Neuronal stem cell (in vitro differentiated cells): ENCODE data around the gene RTKN2.

Experiments used
- DNase-seq: peaks from one replicate; pipeline ENCODE4 v3.0.0-alpha.2; 2013; ENCODE audit warnings: low spot score
- H2AFZ ChIP-seq: one replicate; pipeline ENCODE4 v1.6.1; 2013; ENCODE audit warnings: mild to moderate bottlenecking, low read length, inconsistent platforms
- H2AK5ac ChIP-seq: 2 replicates; pipeline ENCODE4 v1.6.1; 2013; ENCODE audit warnings: low read depth, mild to moderate bottlenecking, inconsistent platforms, low read length, moderate library complexity, mixed read lengths
- H2BK120ac ChIP-seq: 2 replicates; pipeline ENCODE4 v1.6.1; 2013; ENCODE audit warnings: low read depth, mild to moderate bottlenecking, inconsistent platforms, low read length, moderate library complexity, mixed read lengths
- H2BK12ac ChIP-seq: one replicate; pipeline ENCODE4 v1.6.1; 2013; ENCODE audit warnings: low read length, inconsistent platforms
- H2BK15ac ChIP-seq: 2 replicates; pipeline ENCODE4 v1.6.1; 2013; ENCODE audit warnings: mild to moderate bottlenecking, low read length, inconsistent platforms, mixed read lengths
- H2BK5ac ChIP-seq: one replicate; pipeline ENCODE4 v1.6.1; 2013; ENCODE audit warnings: inconsistent platforms, mild to moderate bottlenecking, low read length, moderate library complexity
- H3K14ac ChIP-seq: one replicate; pipeline ENCODE4 v1.6.1; 2013; ENCODE audit warnings: low read length, inconsistent platforms
- H3K18ac ChIP-seq: 2 replicates; pipeline ENCODE4 v1.6.1; 2013; ENCODE audit warnings: low read length, inconsistent platforms
- H3K23ac ChIP-seq: 2 replicates; pipeline ENCODE4 v1.6.1; 2013; ENCODE audit warnings: low read depth, mild to moderate bottlenecking, mixed read lengths, low read length, inconsistent platforms; ENCODE audit not compliant: poor library complexity
- H3K27ac ChIP-seq: replicated peaks from 3 replicates; pipeline ENCODE4 v1.5.1; 2013; ENCODE audit warnings: low read length, inconsistent platforms
- H3K27me3 ChIP-seq, 3 experiments: 2 replicates each; pipeline ENCODE4 v1.6.1; 2013; ENCODE audit warnings: low read length in 3 of 3, mild to moderate bottlenecking in 2 of 3, inconsistent platforms in 1 of 3, low read depth in 1 of 3, mixed read lengths in 1 of 3, moderate library complexity in 1 of 3; ENCODE audit not compliant: control insufficient read depth in 3 of 3, insufficient read depth in 3 of 3
- H3K36me3 ChIP-seq, 2 donors: replicated peaks in 1 of 2; 2 replicates each; pipeline ENCODE4 v1.6.1; 2013; ENCODE audit warnings: low read length in 2 of 2; ENCODE audit not compliant: control insufficient read depth in 2 of 2, insufficient read depth in 2 of 2
- H3K4ac ChIP-seq: 2 replicates; pipeline ENCODE4 v1.6.1; 2013; ENCODE audit warnings: inconsistent platforms, mild to moderate bottlenecking, low read length, moderate library complexity
- H3K4me1 ChIP-seq, 2 donors: 1 replicate in 1 of 2; 2 replicates in 1 of 2; pipeline ENCODE4 v1.6.1; 2013; ENCODE audit warnings: low read length in 2 of 2, low read depth in 1 of 2; ENCODE audit not compliant: control insufficient read depth in 2 of 2, insufficient read depth in 1 of 2
- H3K4me2 ChIP-seq: one replicate; pipeline ENCODE4 v1.6.1; 2013; ENCODE audit warnings: mild to moderate bottlenecking, low read length, inconsistent platforms; ENCODE audit not compliant: insufficient read depth, poor library complexity, severe bottlenecking
- H3K4me3 ChIP-seq, 2 donors: 2 replicates each; pipeline ENCODE4 v1.5.1; 2013; ENCODE audit warnings: low read length in 2 of 2, mild to moderate bottlenecking in 2 of 2, inconsistent platforms in 1 of 2, moderate library complexity in 1 of 2
- H3K79me1 ChIP-seq: one replicate; pipeline ENCODE4 v1.6.1; 2013; ENCODE audit warnings: low read depth, mild to moderate bottlenecking, inconsistent platforms, low read length, moderate library complexity
- H3K9ac ChIP-seq: one replicate; pipeline ENCODE4 v1.6.1; 2013; ENCODE audit warnings: mild to moderate bottlenecking, low read depth, low read length, inconsistent platforms; ENCODE audit not compliant: poor library complexity
- H3K9me3 ChIP-seq, 2 donors: replicated peaks in 1 of 2; 2 replicates each; pipeline versions ENCODE3 to v1.6.1; 2013; ENCODE audit warnings: low read length in 2 of 2, mild to moderate bottlenecking in 2 of 2, inconsistent platforms in 1 of 2, low read depth in 1 of 2, mixed read lengths in 1 of 2, moderate library complexity in 1 of 2; ENCODE audit not compliant: control insufficient read depth in 2 of 2, insufficient read depth in 1 of 2
- H4K8ac ChIP-seq: one replicate; pipeline ENCODE4 v1.6.1; 2013; ENCODE audit warnings: low read depth, mild to moderate bottlenecking, inconsistent platforms, low read length, moderate library complexity
- H4K91ac ChIP-seq: one replicate; pipeline ENCODE4 v1.6.1; 2013; ENCODE audit warnings: low read length, low read depth, mild to moderate bottlenecking, inconsistent platforms; ENCODE audit not compliant: poor library complexity
- WGBS, 2 donors: extraction: QIAGEN DNeasy Blood & Tissue Kit; methylation state at CpG; one replicate each; pipeline ENCODE4 v1.1.7; 2013; ENCODE audit warnings: missing lambda C conversion rate in 2 of 2, mixed read lengths in 1 of 2; ENCODE audit not compliant: insufficient read length in 2 of 2, insufficient replicate concordance in 1 of 2; ENCODE audit errors: extremely low coverage in 2 of 2; 5-methylcytosine and 5-hydroxymethylcytosine counted together

Gene RTKN2

DNA sequence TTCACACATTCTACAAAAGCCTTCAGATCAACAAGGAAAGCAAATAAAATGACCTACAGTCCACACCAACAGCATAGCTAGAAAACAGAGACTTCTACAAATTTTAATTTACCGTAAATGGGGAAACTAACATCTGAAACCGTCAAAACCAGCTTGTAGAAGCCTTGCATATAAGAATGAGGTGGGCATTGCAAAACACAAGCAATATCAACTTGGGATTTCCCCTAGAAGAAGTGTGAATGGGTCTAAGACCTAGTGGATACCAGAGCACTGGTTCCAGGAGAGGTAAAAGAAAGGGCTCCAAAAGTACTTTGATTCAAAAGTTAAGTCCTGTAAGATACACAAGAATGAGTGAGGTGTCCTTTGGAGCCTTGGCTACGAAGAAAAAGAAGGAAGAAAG, 18.7 kb downstream of the RTKN2 start:
- H4K8ac ChIP-seq = no peak overlapping the region
- H3K27me3 ChIP-seq = no peaks in the 10 kb centered on the region
- no CpG with 5 or more reads among the region's 3 CpGs for whole genome bisulfite sequencing, 2 donors
- no peak overlapping the region for H2AK5ac ChIP-seq
- H2BK120ac ChIP-seq = no peak overlapping the region
- H2AFZ ChIP-seq = no peak overlapping the region
- DNase-seq = no peak
- H3K79me1 ChIP-seq = no peaks in the 10 kb centered on the region
- peaks cover 0 to 2% of the 10 kb centered on the region in 2 donors for H3K4me1 ChIP-seq
- no peak overlapping the region for H3K18ac ChIP-seq
- no peak overlapping the region for H3K4me2 ChIP-seq
- no peak overlapping the region for H2BK15ac ChIP-seq
- H3K4me3 ChIP-seq = no peak overlapping the region
- no peak overlapping the region for H3K9ac ChIP-seq
- H4K91ac ChIP-seq = no peak overlapping the region
- no peak overlapping the region for H2BK5ac ChIP-seq
- no peaks in the 10 kb centered on the region for H3K9me3 ChIP-seq
- H2BK12ac ChIP-seq = no peak overlapping the region
- H3K27ac ChIP-seq = no peak overlapping the region
- H3K4ac ChIP-seq = no peak overlapping the region
- no peak overlapping the region for H3K14ac ChIP-seq
- H3K23ac ChIP-seq = no peak overlapping the region
- peaks cover 0 to 18% of the 10 kb centered on the region in 2 donors for H3K36me3 ChIP-seq

- peaks cover 0 to 2% of the 10 kb centered on the region in 2 donors for H3K4me1 ChIP-seq
- H2BK15ac ChIP-seq = no peak overlapping the region
- H2BK5ac ChIP-seq = no peak overlapping the region
- H4K8ac ChIP-seq = no peak overlapping the region
- H2BK120ac ChIP-seq = no peak overlapping the region
- no peak overlapping the region for H2AFZ ChIP-seq
- H3K4me2 ChIP-seq = no peak overlapping the region
- no peak overlapping the region for H3K9ac ChIP-seq
- no peak overlapping the region for H4K91ac ChIP-seq
- no peak overlapping the region for H3K4me3 ChIP-seq
- DNase-seq = no peak
- no peak overlapping the region for H3K14ac ChIP-seq
- no peaks in the 10 kb centered on the region for H3K27me3 ChIP-seq
- H3K79me1 ChIP-seq = no peaks in the 10 kb centered on the region
- no peak overlapping the region for H2BK12ac ChIP-seq
- H3K4ac ChIP-seq = no peak overlapping the region
- no peak overlapping the region for H3K18ac ChIP-seq
- no peaks in the 10 kb centered on the region for H3K9me3 ChIP-seq
- no CpG with 5 or more reads among the region's 1 CpG for WGBS, 2 donors
- no peak overlapping the region for H3K23ac ChIP-seq
- H3K27ac ChIP-seq = no peak overlapping the region
- H3K36me3 ChIP-seq = peaks cover 0 to 6% of the 10 kb centered on the region in 2 donors
- H2AK5ac ChIP-seq = no peak overlapping the region
These were observed 20.2 kb downstream of the RTKN2 start for GRCh38 chr10:62248465-62248864.

DNA sequence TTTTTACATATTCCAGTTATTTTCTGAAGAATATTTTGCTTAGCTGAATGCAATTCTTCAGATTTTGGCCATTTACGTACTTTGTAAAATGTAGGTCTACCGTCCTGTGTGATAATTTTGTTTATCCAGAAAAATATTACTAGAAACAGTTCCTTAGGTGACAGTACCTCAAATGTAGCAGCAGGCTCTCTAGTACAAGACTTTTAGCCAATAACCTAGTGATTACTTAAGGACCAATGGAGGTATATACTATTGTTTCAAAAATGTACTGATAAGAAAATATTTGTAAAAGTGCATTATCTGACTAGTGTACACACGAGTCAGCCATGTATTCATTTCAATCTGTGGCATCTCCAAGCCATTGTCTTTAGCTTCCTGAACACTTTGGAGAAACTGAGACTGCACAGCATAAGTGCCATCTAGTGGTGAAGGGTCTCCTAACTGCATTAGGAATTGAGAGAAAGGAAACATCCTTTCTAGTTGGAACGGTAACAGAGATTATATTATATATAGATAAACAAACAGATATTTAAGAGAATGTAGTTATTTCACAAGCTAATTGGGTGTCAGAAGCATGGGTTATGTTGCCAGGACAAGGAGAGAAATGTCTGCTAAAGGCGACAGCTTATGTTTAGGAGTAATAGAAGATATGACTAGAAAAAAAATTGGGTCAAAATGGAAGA, 23.7 kb downstream of the RTKN2 start:
- Histone ChIP-seq H3K9me3 (peaks cover 0 to 2% of the 10 kb centered on the region in 2 donors), H3K27ac (no peak overlapping the region), H3K79me1 (no peaks in the 10 kb centered on the region), H3K9ac (no peak overlapping the region), H3K27me3 (no peaks in the 10 kb centered on the region), H3K36me3 (peaks cover 0 to 5% of the 10 kb centered on the region in 2 donors), H2AFZ (peak overlapping the region; percentile 39), H3K4me1 (peaks cover 0 to under 1% of the 10 kb centered on the region in 2 donors), H2BK120ac (no peak overlapping the region), H3K4me2 (no peak overlapping the region), H3K18ac (no peak overlapping the region), H3K4ac (no peak overlapping the region), H4K91ac (no peak overlapping the region), H2BK15ac (no peak overlapping the region), H4K8ac (no peak overlapping the region), H2BK12ac (no peak overlapping the region), H3K23ac (no peak overlapping the region), H3K4me3 (no peak overlapping the region), H2AK5ac (no peak overlapping the region), H2BK5ac (no peak overlapping the region), H3K14ac (no peak overlapping the region)
- DNase-seq = peak; percentile 36
- WGBS, 2 donors = no CpG with 5 or more reads among the region's 5 CpGs

- no peak for DNase-seq
- Histone ChIP-seq H3K4me1 (no peaks in the 10 kb centered on the region), H3K14ac (no peak overlapping the region), H3K9ac (no peak overlapping the region), H3K23ac (no peak overlapping the region), H2BK12ac (no peak overlapping the region), H2BK5ac (no peak overlapping the region), H2BK15ac (no peak overlapping the region), H3K4ac (no peak overlapping the region), H2BK120ac (no peak overlapping the region), H3K27ac (no peak overlapping the region), H3K4me3 (no peak overlapping the region), H4K8ac (no peak overlapping the region), H3K18ac (no peak overlapping the region), H3K27me3 (no peaks in the 10 kb centered on the region), H2AK5ac (no peak overlapping the region), H4K91ac (no peak overlapping the region), H3K9me3 (peaks cover 0 to 2% of the 10 kb centered on the region in 2 donors), H3K79me1 (no peaks in the 10 kb centered on the region), H3K36me3 (peaks cover 0 to 6% of the 10 kb centered on the region in 2 donors), H2AFZ (no peak overlapping the region), H3K4me2 (no peak overlapping the region)
- WGBS, 2 donors = no CpG with 5 or more reads among the region's 3 CpGs
These were observed 24.6 kb downstream of the RTKN2 start for GRCh38 chr10:62244088-62244487.
